ENCODE measurements around the gene LILRA5. TPM values are rescaled to one million over a fixed set of nuclear protein-coding genes. Genes with fewer than 3 reads are reported as not detected.
"Not testable (repeated sequence)": the region's sequence is repeated elsewhere in the genome, so short reads cannot be mapped to it uniquely, and the experiment has no call there.

LILRA5 gene
- total RNA-seq, 1 experiment from 2014 or later = not detected

- H3K27me3 ChIP-seq (ENCODE audit: insufficient read depth, low read length) = peaks cover 31% of the 10 kb centered on the region; the same call in 1 of the 2 replicates
- intact Hi-C loops (cut with micrococcal nuclease) = not testable (repeated sequence)
These were observed 31.3 kb downstream of the LILRA5 start for GRCh38 chr19:54281729-54282075.

GRCh38 chr19:54281007-54281728, 31.8 kb downstream of the LILRA5 start, which contains the start of gene LILRB2:
Gene LILRB2 (minus strand): TSS chr19:54281110. CDS start chr19:54280496, 614 bp downstream.
- no peak for DNase-seq (ENCODE audit: low read depth, low spot score)
- intact Hi-C loops (cut with micrococcal nuclease) = no loop called here
- CTCF ChIA-PET = no interaction called here
- no peak for ATAC-seq
- no peaks in the 10 kb centered on the region for H4K20me1 ChIP-seq (ENCODE audit: insufficient read depth)
- H3K36me3 ChIP-seq (ENCODE audit: control insufficient read depth in 1 of 2, insufficient read depth in 2 of 2, low read length in 2 of 2) = no peaks in the 10 kb centered on the region
- TF ChIP-seq, protein P1, sequence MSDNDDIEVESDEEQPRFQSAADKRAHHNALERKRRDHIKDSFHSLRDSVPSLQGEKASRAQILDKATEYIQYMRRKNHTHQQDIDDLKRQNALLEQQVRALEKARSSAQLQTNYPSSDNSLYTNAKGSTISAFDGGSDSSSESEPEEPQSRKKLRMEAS (IDR thresholded peaks at IDR 0.05) = no peak
- TF ChIP-seq ZBTB33 (IDR thresholded peaks at IDR 0.05; ENCODE audit: extremely low read depth, insufficient replicate concordance, low read length) (no peak), POLR2A (IDR thresholded peaks at IDR 0.05; ENCODE audit: borderline replicate concordance, extremely low read depth, insufficient read depth, insufficient read length) (no peak), YY1 (IDR thresholded peaks at IDR 0.05; ENCODE audit: extremely low read depth, insufficient replicate concordance, low read depth, low read length) (no peak), ZNF274 (IDR thresholded peaks at IDR 0.05; ENCODE audit: low read depth, low read length) (no peak), CBX3 (IDR thresholded peaks at IDR 0.05; ENCODE audit: low read depth) (no peak), RAD21 (IDR thresholded peaks at IDR 0.05; ENCODE audit: low read depth) (no peak), JUND (IDR thresholded peaks at IDR 0.05) (no peak), CEBPB (IDR thresholded peaks at IDR 0.05; ENCODE audit: low read depth) (no peak), SRF (IDR thresholded peaks at IDR 0.05; ENCODE audit: low read depth) (no peak), SIN3A (IDR thresholded peaks at IDR 0.05; ENCODE audit: low read depth) (no peak), EGR1 (IDR thresholded peaks at IDR 0.05; ENCODE audit: low read depth) (no peak)
- TF ChIP-seq, protein P2, sequence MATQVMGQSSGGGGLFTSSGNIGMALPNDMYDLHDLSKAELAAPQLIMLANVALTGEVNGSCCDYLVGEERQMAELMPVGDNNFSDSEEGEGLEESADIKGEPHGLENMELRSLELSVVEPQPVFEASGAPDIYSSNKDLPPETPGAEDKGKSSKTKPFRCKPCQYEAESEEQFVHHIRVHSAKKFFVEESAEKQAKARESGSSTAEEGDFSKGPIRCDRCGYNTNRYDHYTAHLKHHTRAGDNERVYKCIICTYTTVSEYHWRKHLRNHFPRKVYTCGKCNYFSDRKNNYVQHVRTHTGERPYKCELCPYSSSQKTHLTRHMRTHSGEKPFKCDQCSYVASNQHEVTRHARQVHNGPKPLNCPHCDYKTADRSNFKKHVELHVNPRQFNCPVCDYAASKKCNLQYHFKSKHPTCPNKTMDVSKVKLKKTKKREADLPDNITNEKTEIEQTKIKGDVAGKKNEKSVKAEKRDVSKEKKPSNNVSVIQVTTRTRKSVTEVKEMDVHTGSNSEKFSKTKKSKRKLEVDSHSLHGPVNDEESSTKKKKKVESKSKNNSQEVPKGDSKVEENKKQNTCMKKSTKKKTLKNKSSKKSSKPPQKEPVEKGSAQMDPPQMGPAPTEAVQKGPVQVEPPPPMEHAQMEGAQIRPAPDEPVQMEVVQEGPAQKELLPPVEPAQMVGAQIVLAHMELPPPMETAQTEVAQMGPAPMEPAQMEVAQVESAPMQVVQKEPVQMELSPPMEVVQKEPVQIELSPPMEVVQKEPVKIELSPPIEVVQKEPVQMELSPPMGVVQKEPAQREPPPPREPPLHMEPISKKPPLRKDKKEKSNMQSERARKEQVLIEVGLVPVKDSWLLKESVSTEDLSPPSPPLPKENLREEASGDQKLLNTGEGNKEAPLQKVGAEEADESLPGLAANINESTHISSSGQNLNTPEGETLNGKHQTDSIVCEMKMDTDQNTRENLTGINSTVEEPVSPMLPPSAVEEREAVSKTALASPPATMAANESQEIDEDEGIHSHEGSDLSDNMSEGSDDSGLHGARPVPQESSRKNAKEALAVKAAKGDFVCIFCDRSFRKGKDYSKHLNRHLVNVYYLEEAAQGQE (IDR thresholded peaks at IDR 0.05; ENCODE audit: low read depth) = no peak
- TF ChIP-seq, protein P3, sequence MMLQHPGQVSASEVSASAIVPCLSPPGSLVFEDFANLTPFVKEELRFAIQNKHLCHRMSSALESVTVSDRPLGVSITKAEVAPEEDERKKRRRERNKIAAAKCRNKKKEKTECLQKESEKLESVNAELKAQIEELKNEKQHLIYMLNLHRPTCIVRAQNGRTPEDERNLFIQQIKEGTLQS (IDR thresholded peaks at IDR 0.05) = no peak
- H3K27me3 ChIP-seq (ENCODE audit: insufficient read depth, low read length) = peaks cover 31% of the 10 kb centered on the region; the same call in 1 of the 2 replicates
- H3K27ac ChIP-seq (ENCODE audit: low read depth, low read length) = no peak within 1 kb of the TSS
- H3K9me2 ChIP-seq (ENCODE audit: insufficient read depth) = no peaks in the 10 kb centered on the region
- POLR2A ChIA-PET = no interaction called here
- no peak within 1 kb of the TSS for H3K4me2 ChIP-seq (ENCODE audit: low read length)
- no peak within 1 kb of the TSS for H2AFZ ChIP-seq (ENCODE audit: low read depth, low read length, poor library complexity, severe bottlenecking)
- H3K4me3 ChIP-seq (replicated peaks in 1 of 2; ENCODE audit: low read depth in 1 of 2, low read length in 2 of 2) = no peak within 1 kb of the TSS
- H3K9me3 ChIP-seq (ENCODE audit: control insufficient read depth in 1 of 2, insufficient read depth in 1 of 2, low read depth in 1 of 2, low read length in 2 of 2) = no peaks in the 10 kb centered on the region
- no peak within 1 kb of the TSS for H3K9ac ChIP-seq (ENCODE audit: low read length)
- no peaks in the 10 kb centered on the region for H3K4me1 ChIP-seq (ENCODE audit: control insufficient read depth in 1 of 2, insufficient read depth in 2 of 2, low read length in 2 of 2)
- no TSS peak for BruUV-seq (replicated peaks)
- RAD21 ChIA-PET (ENCODE audit: low non-redundant PET in 1 of 2, low total read pairs in 2 of 2, uncharacterized antibody in 2 of 2, unreplicated experiment in 2 of 2) = no interaction called here
- H3K79me2 ChIP-seq (ENCODE audit: insufficient read depth, low read length) = no peaks in the 10 kb centered on the region

More at GRCh38 chr19:54281729-54282075, 31.3 kb downstream of the LILRA5 start:
- H3K9me3 ChIP-seq (ENCODE audit: control insufficient read depth in 1 of 2, insufficient read depth in 1 of 2, low read depth in 1 of 2, low read length in 2 of 2); CTCF ChIA-PET; H3K27ac ChIP-seq (ENCODE audit: low read depth, low read length); H3K36me3 ChIP-seq (ENCODE audit: control insufficient read depth in 1 of 2, insufficient read depth in 2 of 2, low read length in 2 of 2); H4K20me1 ChIP-seq (ENCODE audit: insufficient read depth); H3K9ac ChIP-seq (ENCODE audit: low read length); H3K79me2 ChIP-seq (ENCODE audit: insufficient read depth, low read length); H3K9me2 ChIP-seq (ENCODE audit: insufficient read depth); H3K4me2 ChIP-seq (ENCODE audit: low read length); H3K4me3 ChIP-seq (replicated peaks in 1 of 2; ENCODE audit: low read depth in 1 of 2, low read length in 2 of 2); H2AFZ ChIP-seq (ENCODE audit: low read depth, low read length, poor library complexity, severe bottlenecking); POLR2A ChIA-PET; DNase-seq (ENCODE audit: low read depth, low spot score); H3K4me1 ChIP-seq (ENCODE audit: control insufficient read depth in 1 of 2, insufficient read depth in 2 of 2, low read length in 2 of 2); ATAC-seq; BruUV-seq (replicated peaks); RAD21 ChIA-PET (ENCODE audit: low non-redundant PET in 1 of 2, low total read pairs in 2 of 2, uncharacterized antibody in 2 of 2, unreplicated experiment in 2 of 2): not testable (repeated sequence)
